Smooth muscle cell (in vitro differentiated cells): ENCODE results near the gene VAV3. TPM values are rescaled to one million over a fixed set of nuclear protein-coding genes. Genes with fewer than 3 reads are reported as not detected.
A peak's percentile ranks its signal among the peaks of the same experiment; 100 is the strongest.

Source experiments
- DNase-seq: peaks from one replicate; lab custom pipeline; 2025; ENCODE audit not compliant: unreplicated experiment; lab: John Stamatoyannopoulos, UW
- H2AFZ ChIP-seq: fragments of 200-600 bp; sonication (generic); 2 replicates; pipeline ENCODE4 v1.6.0; 2016; ENCODE audit warnings: antibody characterized with exemption, low read depth, mild to moderate bottlenecking
- H3F3A ChIP-seq: fragments of 200-600 bp; sonication (generic); 2 replicates; pipeline ENCODE4 v1.6.0; 2017; ENCODE audit warnings: antibody characterized with exemption, low read depth
- H3K27ac ChIP-seq: fragments of 200-600 bp; sonication (generic); 2 replicates; pipeline ENCODE4 v1.5.1; 2016; ENCODE audit warnings: low read depth, mild to moderate bottlenecking
- H3K27me3 ChIP-seq: fragments of 200-600 bp; sonication (generic); 2 replicates; pipeline ENCODE4 v1.6.1; 2016; ENCODE audit warnings: low read depth, mild to moderate bottlenecking
- H3K36me3 ChIP-seq: fragments of 200-600 bp; sonication (generic); 2 replicates; pipeline ENCODE4 v1.5.1; 2016; ENCODE audit warnings: low read depth
- H3K4me1 ChIP-seq: fragments of 200-600 bp; sonication (generic); 2 replicates; pipeline ENCODE4 v1.5.1; 2016; ENCODE audit warnings: low read depth
- H3K4me2 ChIP-seq: fragments of 200-600 bp; sonication (generic); 2 replicates; pipeline ENCODE4 v1.6.0; 2016; ENCODE audit warnings: mild to moderate bottlenecking
- H3K4me3 ChIP-seq: fragments of 200-600 bp; sonication (generic); 2 replicates; pipeline ENCODE4 v1.5.1; 2016; ENCODE audit warnings: mild to moderate bottlenecking
- H3K79me2 ChIP-seq: fragments of 200-600 bp; sonication (generic); 2 replicates; pipeline ENCODE4 v1.6.0; 2016; ENCODE audit warnings: low read depth, mild to moderate bottlenecking
- H3K9ac ChIP-seq: fragments of 200-600 bp; sonication (generic); 2 replicates; pipeline ENCODE4 v1.6.0; 2016; ENCODE audit warnings: low read depth
- H3K9me3 ChIP-seq: fragments of 200-600 bp; sonication (generic); replicated peaks from 2 replicates; pipeline ENCODE4 v1.5.1; 2016; ENCODE audit warnings: low read depth
- H4K20me1 ChIP-seq: fragments of 200-600 bp; sonication (generic); 2 replicates; pipeline ENCODE4 v1.6.0; 2016; ENCODE audit warnings: low read depth
- CTCF ChIP-seq: fragments of 200-600 bp; sonication (generic); IDR thresholded peaks from 2 replicates; pipeline ENCODE4 v1.5.1; 2017; ENCODE audit warnings: borderline replicate concordance, mild to moderate bottlenecking, antibody characterized with exemption; ENCODE audit not compliant: insufficient read depth, poor library complexity, severe bottlenecking
- WGBS: methylation state at CpG from one replicate; pipeline ENCODE4 v1.1.7; 2016; ENCODE audit warnings: low lambda C conversion rate; 5-methylcytosine and 5-hydroxymethylcytosine counted together
- polyA plus RNA-seq: library from polyadenylated mRNA; unstranded; fragments of >200 nt; fragmentation: Nextera tagmentation; extraction: Ambion mirVana; gene quantifications from 2 replicates; pipeline ENCODE4 v1.2.1, GENCODE V29; 2016
- total RNA-seq: library from RNA; depleted of rRNA; stranded (reverse); fragments of >200 nt; gene quantifications from 2 replicates; pipeline ENCODE4 v1.2.3, GENCODE V29; 2014

VAV3 gene
- total and polyA plus RNA-seq, 2 experiments from 2014 or later: 0.62 to 10.1 TPM

GRCh38 chr1:107673006-107673405 lies 292.0 kb downstream of the VAV3 start:
- Histone ChIP-seq H3K9ac (no peak overlapping the region), H3K79me2 (no peaks in the 10 kb centered on the region), H3K27ac (no peak overlapping the region), H3K4me3 (no peak overlapping the region), H3K27me3 (no peaks in the 10 kb centered on the region), H2AFZ (no peak overlapping the region), H3K36me3 (no peaks in the 10 kb centered on the region), H3K4me1 (no peaks in the 10 kb centered on the region), H3K4me2 (no peak overlapping the region), H4K20me1 (no peaks in the 10 kb centered on the region), H3F3A (no peaks in the 10 kb centered on the region), H3K9me3 (no peaks in the 10 kb centered on the region)
- no peak for TF ChIP-seq CTCF
- DNase-seq: no peak
- 94% methylated on average over 2 of the region's 2 CpGs for WGBS

GRCh38 chr1:107670397-107671040 lies 294.5 kb downstream of the VAV3 start:
- Histone ChIP-seq H3K4me3 (no peak overlapping the region), H3K4me1 (no peaks in the 10 kb centered on the region), H3K9me3 (no peaks in the 10 kb centered on the region), H3K4me2 (no peak overlapping the region), H3K36me3 (no peaks in the 10 kb centered on the region), H3K27ac (no peak overlapping the region), H3K27me3 (no peaks in the 10 kb centered on the region), H3K79me2 (no peaks in the 10 kb centered on the region), H2AFZ (no peak overlapping the region), H3K9ac (no peak overlapping the region), H3F3A (no peaks in the 10 kb centered on the region), H4K20me1 (no peaks in the 10 kb centered on the region)
- no peak for TF ChIP-seq CTCF
- no peak for DNase-seq
- WGBS: 95% methylated on average over 5 of the region's 5 CpGs

GRCh38 chr1:107669996-107670395 lies 295.0 kb downstream of the VAV3 start:
- no peak overlapping the region for H3K27ac ChIP-seq
- H3K9ac ChIP-seq: no peak overlapping the region
- no peak for DNase-seq
- no peak overlapping the region for H3K4me3 ChIP-seq
- no peak for TF ChIP-seq CTCF
- H3K36me3 ChIP-seq: no peaks in the 10 kb centered on the region
- H3K4me1 ChIP-seq: no peaks in the 10 kb centered on the region
- H4K20me1 ChIP-seq: no peaks in the 10 kb centered on the region
- H3K9me3 ChIP-seq: no peaks in the 10 kb centered on the region
- WGBS: 45% methylated on average over 1 of the region's 1 CpG
- no peak overlapping the region for H3K4me2 ChIP-seq
- H2AFZ ChIP-seq: no peak overlapping the region
- no peaks in the 10 kb centered on the region for H3K79me2 ChIP-seq
- H3K27me3 ChIP-seq: no peaks in the 10 kb centered on the region
- H3F3A ChIP-seq: no peaks in the 10 kb centered on the region

GRCh38 chr1:107668762-107669161 lies 296.2 kb downstream of the VAV3 start:
- no peak overlapping the region for H3K27ac ChIP-seq
- peak overlapping the region; percentile 13 for H3K4me3 ChIP-seq
- no peaks in the 10 kb centered on the region for H3K4me1 ChIP-seq
- H3F3A ChIP-seq: no peaks in the 10 kb centered on the region
- H2AFZ ChIP-seq: peak overlapping the region; percentile 29
- H3K9ac ChIP-seq: no peak overlapping the region
- no peaks in the 10 kb centered on the region for H3K27me3 ChIP-seq
- DNase-seq: no peak
- no peaks in the 10 kb centered on the region for H3K9me3 ChIP-seq
- no peak for TF ChIP-seq CTCF
- peak overlapping the region; percentile 65 for H3K4me2 ChIP-seq
- 40% methylated on average over 6 of the region's 6 CpGs for WGBS
- H3K36me3 ChIP-seq: no peaks in the 10 kb centered on the region
- H3K79me2 ChIP-seq: no peaks in the 10 kb centered on the region
- no peaks in the 10 kb centered on the region for H4K20me1 ChIP-seq
